Right cardiac atrium (tissue), 5 donors: ENCODE measurements around the gene GABRR1. TPM values are rescaled to one million over a fixed set of nuclear protein-coding genes. Genes with fewer than 3 reads are reported as not detected.

ENCODE experiments used
- ATAC-seq, 2 donors: fragments of 200-7000 bp; cut with Tn5 transposase; one replicate each; pipeline versions ENCODE4 v1.8.0 to v1.9.1; 2020; ENCODE audit warnings: moderate library complexity in 2 of 2, mild to moderate bottlenecking in 1 of 2
- DNase-seq, 3 donors: peaks; one replicate each; pipeline ENCODE4 v3.0.0-alpha.2; 2020
- H3K27ac ChIP-seq: one replicate; pipeline ENCODE4 v1.5.1; 2013; ENCODE audit warnings: mild to moderate bottlenecking, low read length, control low read depth, moderate library complexity
- H3K27me3 ChIP-seq: one replicate; pipeline ENCODE4 v1.6.1; 2013; ENCODE audit not compliant: control insufficient read depth, insufficient read depth
- H3K4me1 ChIP-seq: one replicate; pipeline ENCODE4 v1.6.1; 2013; ENCODE audit warnings: low read length; ENCODE audit not compliant: control insufficient read depth, insufficient read depth
- H3K4me3 ChIP-seq: one replicate; pipeline ENCODE4 v1.5.1; 2013; ENCODE audit warnings: low read length, control low read depth
- H3K9me3 ChIP-seq: one replicate; pipeline ENCODE4 v1.6.1; 2013; ENCODE audit warnings: low read length; ENCODE audit not compliant: control insufficient read depth
- WGBS: extraction: QIAGEN DNeasy Blood & Tissue Kit; methylation state at CpG from one replicate; pipeline ENCODE4 v1.1.7; 2013; 5-methylcytosine and 5-hydroxymethylcytosine counted together
- intact Hi-C, 4 donors: fragments of 100-400 bp; cut with DNase I; formaldehyde crosslinking; loops; one replicate each; pipeline versions ENCODE4 v1.11.0 to v1.14.0; 2022 to 2023
- polyA plus RNA-seq: library from polyadenylated mRNA; stranded (reverse); fragments of 200-250 nt; gene quantifications from one replicate; pipeline ENCODE4 v1.2.3, GENCODE V29; 2013
- total RNA-seq, 4 donors: library from RNA; stranded (reverse); fragmentation: NEBNext Ultra II Directional; extraction: Animal tissue kit (Norgen Biotek cat#: 25700); gene quantifications; one replicate each; pipeline ENCODE4 v1.2.1, GENCODE V29; 2021
- donor health status: healthy with polysubstance abuse.
- donor health status: DM: no; HTN: yes; CAD: no.
- donor health status: DM: no; HTN: no; CAD: no.
- donor health status: DM: no; HTN: yes; CAD: no; lungs with severe emphysema.
- donor health status: DM: yes; HTN: yes; CAD: no.

Gene GABRR1
- total and polyA plus RNA-seq, 5 donors: not detected

DNA sequence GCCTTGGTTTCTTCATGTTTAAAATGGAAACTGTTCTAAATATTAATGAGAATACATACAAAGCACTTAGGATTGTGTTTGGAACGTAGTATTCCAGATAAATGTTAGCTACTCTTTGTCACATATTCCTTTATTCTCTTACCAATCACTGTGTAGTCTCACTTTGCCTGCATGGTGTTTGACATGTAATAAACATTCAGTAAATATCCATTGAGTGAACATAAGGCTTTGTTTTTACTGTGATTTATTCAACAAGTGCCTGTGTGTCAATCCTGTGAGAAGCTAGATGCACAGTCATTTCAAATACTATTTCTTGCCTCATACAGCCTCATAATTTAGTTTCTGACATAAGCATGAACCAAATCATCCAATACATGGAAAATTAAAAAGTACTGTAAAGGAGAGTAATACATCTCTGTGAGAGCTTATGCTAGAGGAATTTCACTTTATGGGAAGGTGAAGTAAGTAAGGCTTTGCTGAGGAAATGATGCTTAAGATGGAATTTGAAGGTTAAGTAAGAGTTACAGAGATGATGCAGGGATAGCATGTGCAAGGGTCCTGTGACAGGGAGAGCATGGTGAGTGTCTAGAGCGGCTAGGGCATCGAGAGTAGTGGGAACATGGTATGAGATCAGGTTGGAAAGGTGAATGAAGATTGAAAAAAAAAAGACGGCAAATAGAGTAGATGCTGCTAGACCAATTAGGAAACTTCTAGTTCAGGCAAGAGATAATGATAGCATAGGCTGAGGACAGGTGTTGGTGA is 56.6 kb downstream of the GABRR1 start:
- WGBS: 97% methylated on average over 4 of the region's 4 CpGs
- H3K4me1 ChIP-seq: no peaks in the 10 kb centered on the region
- intact Hi-C loops: no loop called here
- H3K27me3 ChIP-seq: no peaks in the 10 kb centered on the region
- DNase-seq (no peak), ATAC-seq (no peak)
- no peaks in the 10 kb centered on the region for H3K9me3 ChIP-seq
- H3K27ac ChIP-seq: no peak overlapping the region
- H3K4me3 ChIP-seq: no peak overlapping the region

DNA sequence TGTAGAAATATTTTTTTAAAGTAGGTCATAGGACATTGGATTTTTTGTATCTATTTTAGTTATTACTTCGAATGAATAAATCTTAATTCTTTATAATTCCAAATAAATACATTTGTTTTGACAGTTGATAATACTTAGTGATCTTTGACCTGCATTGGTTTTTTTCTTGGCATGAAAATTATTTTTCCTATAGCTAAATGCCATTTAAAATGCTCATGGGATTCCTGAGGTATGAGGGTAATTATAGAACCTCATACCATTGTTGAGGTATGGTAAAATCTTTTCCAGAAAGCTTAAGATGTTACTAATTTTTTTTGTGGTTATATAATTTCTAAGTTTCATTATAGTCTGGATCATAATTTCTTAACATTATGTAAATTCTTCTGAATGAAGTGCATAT is 63.0 kb downstream of the GABRR1 start:
- WGBS: 80% methylated on average over 1 of the region's 1 CpG
- intact Hi-C loops: no loop called here
- DNase-seq (no peak), ATAC-seq (no peak)
- no peak overlapping the region for H3K4me3 ChIP-seq
- no peaks in the 10 kb centered on the region for H3K9me3 ChIP-seq
- H3K27ac ChIP-seq: no peak overlapping the region
- H3K4me1 ChIP-seq: peaks cover 2% of the 10 kb centered on the region
- no peaks in the 10 kb centered on the region for H3K27me3 ChIP-seq

DNA sequence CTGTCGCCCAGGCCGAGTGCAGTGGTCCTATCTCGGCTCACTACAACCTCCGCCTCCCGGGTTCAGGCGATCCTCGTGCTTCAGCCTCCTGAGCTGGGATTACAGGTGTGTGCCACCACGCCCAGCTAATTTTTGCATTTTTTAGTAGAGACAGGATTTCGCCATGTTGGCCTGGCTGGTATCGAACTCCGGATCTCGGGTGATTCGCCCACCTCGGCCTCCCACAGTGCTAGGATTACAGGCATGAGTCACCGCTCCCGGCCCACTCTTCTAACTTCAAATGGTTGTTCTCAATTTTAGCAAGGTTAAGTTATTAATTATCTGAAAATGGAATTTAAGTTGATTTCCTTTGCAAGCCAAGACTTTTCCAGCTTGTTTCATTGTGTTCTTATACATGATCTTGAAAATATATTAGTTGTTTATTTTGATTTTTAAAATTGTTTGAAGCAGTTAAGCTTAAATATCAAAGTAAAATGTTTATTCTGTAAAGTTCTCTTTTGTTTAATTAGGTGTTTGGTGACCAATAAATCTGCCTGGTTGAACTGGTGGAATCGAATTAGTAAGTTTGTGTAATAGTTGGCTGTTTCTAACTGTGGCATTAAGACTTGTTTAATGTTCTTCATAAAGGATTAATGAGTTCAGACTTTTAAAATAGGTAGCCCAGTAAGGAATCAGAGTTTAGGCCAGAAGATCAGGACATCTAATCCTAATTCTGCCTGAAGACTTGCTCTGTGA is 69.0 kb downstream of the GABRR1 start:
- Histone ChIP-seq H3K9me3 (no peaks in the 10 kb centered on the region), H3K4me1 (peaks cover 2% of the 10 kb centered on the region), H3K27ac (no peak overlapping the region), H3K27me3 (no peaks in the 10 kb centered on the region), H3K4me3 (no peak overlapping the region)
- WGBS: 96% methylated on average over 17 of the region's 17 CpGs
- DNase-seq: peak in 1 of 3 donors; percentile 28
- intact Hi-C loops: no loop called here
- no peak for ATAC-seq

DNA sequence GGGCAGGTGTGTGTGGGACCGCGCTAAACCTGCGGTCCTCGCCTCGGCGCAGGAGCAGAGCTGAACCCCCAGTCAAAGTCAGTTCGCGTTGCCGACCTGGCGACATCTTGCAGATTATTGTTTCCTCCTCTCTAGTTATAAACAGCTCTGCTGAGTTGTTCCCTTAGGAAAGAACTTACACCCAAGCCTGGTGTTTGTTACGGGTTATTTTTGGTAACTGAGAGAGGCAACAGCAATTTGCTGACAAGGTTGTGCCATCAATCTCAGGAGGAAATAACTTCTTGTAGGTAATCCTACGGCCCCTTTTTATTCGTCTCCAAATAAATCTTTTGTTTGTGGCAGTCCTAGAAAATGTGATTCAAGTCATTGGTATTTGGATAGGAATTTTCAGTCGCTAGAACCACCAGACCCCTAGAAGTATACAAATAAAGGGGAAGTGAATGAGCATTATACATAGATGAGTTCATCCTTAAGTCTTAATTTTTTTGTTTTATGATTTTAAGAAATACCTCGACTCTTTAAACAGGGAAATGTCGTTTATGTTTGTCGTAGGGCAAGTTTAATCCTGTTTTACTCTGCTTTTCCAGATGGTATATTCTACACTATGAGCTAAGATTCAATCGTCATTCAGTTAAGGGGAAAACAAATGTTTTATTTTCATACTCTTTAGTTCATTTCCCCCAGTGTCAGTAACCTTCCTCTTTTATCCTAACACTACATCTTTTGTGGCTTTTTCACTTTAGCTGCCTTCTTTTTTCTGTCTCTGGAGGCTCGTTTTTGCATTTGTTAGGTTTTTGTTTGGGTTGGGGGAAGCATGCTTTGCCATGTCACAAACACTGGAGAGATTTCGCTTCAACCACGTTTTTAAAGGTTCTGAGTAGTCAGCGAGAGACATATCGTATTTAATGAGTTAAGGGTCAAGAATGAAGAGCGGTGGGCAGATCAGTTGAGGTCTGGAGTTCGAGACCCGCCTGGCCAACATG is 70.1 kb downstream of the GABRR1 start:
- intact Hi-C loops: no loop called here
- peak overlapping the region; percentile 17 for H3K27ac ChIP-seq
- ATAC-seq (no peak), DNase-seq (no peak)
- no peaks in the 10 kb centered on the region for H3K27me3 ChIP-seq
- WGBS: 33% methylated on average over 26 of the region's 26 CpGs
- H3K4me1 ChIP-seq: peaks cover 2% of the 10 kb centered on the region
- peak overlapping the region; percentile 67 for H3K4me3 ChIP-seq
- H3K9me3 ChIP-seq: no peaks in the 10 kb centered on the region

DNA sequence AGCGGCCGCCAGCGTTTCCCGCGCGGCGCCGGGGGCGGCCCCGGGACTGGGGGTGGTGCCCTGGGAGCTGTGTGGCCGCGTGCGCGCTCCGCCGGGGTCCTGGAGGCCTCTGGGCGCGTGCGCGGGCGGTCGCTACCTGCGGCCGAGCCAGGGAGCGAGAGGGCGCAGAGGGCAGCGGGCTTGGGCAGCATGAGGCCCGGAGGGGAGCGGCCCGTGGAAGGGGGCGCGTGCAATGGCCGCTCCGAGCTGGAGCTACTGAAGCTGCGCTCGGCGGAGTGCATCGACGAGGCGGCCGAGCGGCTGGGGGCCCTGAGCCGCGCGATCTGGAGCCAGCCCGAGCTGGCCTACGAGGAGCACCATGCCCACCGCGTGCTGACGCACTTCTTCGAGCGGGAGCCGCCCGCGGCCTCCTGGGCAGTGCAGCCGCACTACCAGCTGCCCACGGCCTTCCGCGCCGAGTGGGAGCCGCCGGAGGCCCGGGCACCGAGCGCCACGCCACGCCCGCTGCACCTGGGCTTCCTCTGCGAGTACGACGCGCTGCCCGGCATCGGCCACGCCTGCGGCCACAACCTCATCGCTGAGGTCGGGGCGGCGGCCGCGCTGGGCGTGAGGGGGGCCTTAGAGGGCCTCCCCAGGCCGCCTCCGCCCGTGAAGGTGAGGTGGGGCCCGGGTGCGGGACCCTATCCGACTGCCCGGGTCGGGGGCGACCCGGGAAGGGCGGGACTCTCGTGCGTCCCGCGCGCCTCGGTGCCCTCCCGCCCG is 71.0 kb downstream of the GABRR1 start, which contains the start of gene PM20D2:
Gene PM20D2, plus strand, starts transcription at position 100 of the 762 bp plus-strand sequence. Its CDS starts 90 bp downstream, at position 190.
- WGBS: under 1% methylated on average over 102 of the region's 102 CpGs
- Histone ChIP-seq H3K27me3 (no peaks in the 10 kb centered on the region), H3K4me3 (peak within 1 kb of the TSS; percentile 67), H3K4me1 (no peaks in the 10 kb centered on the region), H3K27ac (peak within 1 kb of the TSS; percentile 21), H3K9me3 (no peaks in the 10 kb centered on the region)
- intact Hi-C loops: no loop called here
- ATAC-seq (peak; percentile 97 to 98), DNase-seq (peak; percentile 72 to 87 (median 83))

DNA sequence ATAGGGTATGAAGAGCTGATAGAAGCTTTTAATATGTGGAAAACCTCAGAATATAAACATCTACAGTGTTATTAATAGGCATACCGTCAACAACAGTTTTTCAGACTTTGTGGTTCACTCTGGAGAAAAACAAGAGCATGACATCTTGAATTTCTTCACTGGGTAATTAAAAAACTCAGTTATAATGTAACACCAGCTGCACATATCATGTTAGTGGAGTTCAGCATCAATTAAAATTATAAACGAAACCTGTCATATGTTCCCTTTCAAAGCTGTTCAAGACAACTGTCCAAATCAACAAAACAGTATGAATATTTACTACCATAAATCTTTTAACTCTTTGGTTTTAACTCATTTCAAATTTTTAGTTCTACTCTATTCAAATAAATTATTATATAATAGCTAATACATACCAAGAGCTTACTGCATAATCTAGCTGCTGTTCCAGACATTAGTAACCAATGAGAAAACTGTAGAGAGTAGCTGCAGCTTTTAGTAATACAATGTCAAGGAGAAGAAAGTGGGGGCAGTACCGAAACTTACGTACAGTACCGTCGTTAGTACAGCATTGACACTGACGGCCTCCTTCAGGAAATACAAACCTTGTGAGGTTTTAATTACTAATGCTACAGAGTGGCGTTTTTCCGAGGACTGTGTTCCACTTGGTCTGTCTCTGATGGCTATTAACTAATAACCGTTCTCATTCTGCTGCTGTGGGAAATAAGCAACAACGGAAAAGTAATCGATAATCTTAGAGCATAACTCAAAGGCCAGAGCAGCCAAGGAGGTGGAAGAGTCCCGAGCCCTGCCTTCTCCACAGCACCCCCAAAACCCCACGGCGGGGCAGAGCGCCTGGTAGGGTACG is 71.8 kb downstream of the GABRR1 start:
- Histone ChIP-seq H3K4me1 (no peaks in the 10 kb centered on the region), H3K27me3 (no peaks in the 10 kb centered on the region), H3K9me3 (no peaks in the 10 kb centered on the region), H3K27ac (peak overlapping the region; percentile 21), H3K4me3 (peak overlapping the region; percentile 67)
- DNase-seq (no peak), ATAC-seq (peak; percentile 28 to 38)
- 7% methylated on average over 17 of the region's 17 CpGs for WGBS
- intact Hi-C loops: no loop called here

DNA sequence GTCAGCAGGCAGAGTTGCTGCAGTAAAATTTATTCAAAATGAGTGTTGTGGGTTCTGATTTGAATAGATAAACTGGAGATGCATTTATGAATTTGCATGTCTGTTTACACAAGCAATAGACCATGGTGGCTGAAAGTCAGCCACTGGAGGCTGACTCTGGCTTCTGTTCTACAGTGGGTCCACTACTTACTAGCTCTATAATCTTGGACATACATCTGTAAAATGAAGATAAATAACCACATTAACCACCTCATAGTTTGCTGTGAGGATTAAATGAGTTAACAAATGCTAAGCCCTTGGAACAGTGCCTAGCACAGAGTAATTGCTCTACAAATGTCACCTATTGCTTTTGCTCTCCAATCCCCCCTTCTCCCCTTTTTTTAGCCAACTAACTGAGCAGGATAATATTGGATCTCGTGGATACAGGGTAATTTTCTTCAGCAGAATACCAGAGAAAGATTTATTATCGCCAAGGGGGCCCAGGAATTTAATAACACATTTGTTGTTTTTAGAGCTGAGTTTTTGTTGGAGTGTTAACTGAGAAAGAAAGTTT is 72.7 kb downstream of the GABRR1 start:
- no peaks in the 10 kb centered on the region for H3K4me1 ChIP-seq

DNA sequence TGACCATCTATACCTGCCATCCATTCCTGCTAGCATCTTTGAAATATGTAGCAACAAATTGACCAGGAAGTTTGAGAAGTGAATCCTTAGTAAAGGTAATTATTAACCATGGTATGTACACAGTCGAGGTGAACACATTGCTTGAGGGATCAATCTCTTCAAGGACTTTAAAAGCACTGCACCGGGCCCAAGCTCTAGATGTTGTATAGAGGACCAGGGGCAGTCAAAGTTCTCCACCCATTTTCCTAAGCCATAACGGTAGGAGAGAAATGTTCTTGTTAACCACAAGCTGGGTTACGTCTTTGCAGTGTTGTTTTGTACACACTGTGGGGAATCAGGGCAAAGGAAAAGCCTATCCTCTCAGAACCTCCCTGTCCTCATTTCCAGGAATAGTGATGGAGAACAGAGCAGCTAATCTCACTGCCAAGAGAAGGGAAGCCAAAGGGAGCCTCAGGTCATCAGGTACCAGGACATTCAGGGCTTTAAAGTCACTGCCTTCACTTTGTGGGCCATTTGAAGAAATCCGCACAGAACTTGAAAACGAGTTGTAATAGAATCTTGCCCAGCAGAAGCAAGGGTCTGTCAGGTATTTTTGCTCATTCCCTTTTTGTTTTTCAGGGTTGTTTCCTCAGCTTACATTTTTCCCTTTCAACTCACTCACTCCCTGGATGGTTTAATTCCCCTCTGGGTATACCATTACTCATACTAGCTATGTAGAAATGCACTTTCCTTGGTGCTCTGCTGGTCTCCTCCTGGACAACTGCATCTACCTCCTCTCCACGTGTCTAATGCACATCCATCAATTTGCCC is 76.6 kb downstream of the GABRR1 start:
- Histone ChIP-seq H3K4me3 (no peak overlapping the region), H3K9me3 (no peaks in the 10 kb centered on the region), H3K27me3 (no peaks in the 10 kb centered on the region), H3K4me1 (peaks cover 2% of the 10 kb centered on the region), H3K27ac (no peak overlapping the region)
- ATAC-seq: no peak
- 80% methylated on average over 7 of the region's 7 CpGs for WGBS
- DNase-seq: no peak
- intact Hi-C loops: no loop called here

More for the DNA sequence above, 72.7 kb downstream of the GABRR1 start:
- Histone ChIP-seq H3K27ac (no peak overlapping the region), H3K4me3 (no peak overlapping the region), H3K27me3 (no peaks in the 10 kb centered on the region), H3K9me3 (no peaks in the 10 kb centered on the region)
- 81% methylated on average over 2 of the region's 2 CpGs for WGBS
- intact Hi-C loops: no loop called here
- no peak for DNase-seq
- ATAC-seq: no peak
